Measurements from ENCODE around the gene DCANP1.

Gene DCANP1

GRCh38 chr5:135439231-135440205, 7.6 kb downstream of the DCANP1 start:
- no peak for DNase-seq

- no peak for DNase-seq
Measured at GRCh38 chr5:135438636-135439221, 8.4 kb downstream of the DCANP1 start.

GRCh38 chr5:135437796-135438560, 9.2 kb downstream of the DCANP1 start:
- no peak for DNase-seq

GRCh38 chr5:135437422-135437795, 9.7 kb downstream of the DCANP1 start:
- no peak for DNase-seq

- no peak for DNase-seq
Measured at GRCh38 chr5:135436951-135437418, 10.2 kb downstream of the DCANP1 start.

- no peak for DNase-seq
Measured at GRCh38 chr5:135435467-135436330, 11.4 kb downstream of the DCANP1 start.

- DNase-seq, result no peak
Measured at GRCh38 chr5:135434591-135435466, 12.3 kb downstream of the DCANP1 start.

- DNase-seq, result no peak
Measured at GRCh38 chr5:135433681-135434426, 13.3 kb downstream of the DCANP1 start.

- DNase-seq, result no peak
Measured at GRCh38 chr5:135432113-135432512, 15.0 kb downstream of the DCANP1 start.

- DNase-seq, result no peak
Measured at GRCh38 chr5:135430135-135430437, 17.1 kb downstream of the DCANP1 start.

GRCh38 chr5:135429301-135430134, 17.6 kb downstream of the DCANP1 start:
- DNase-seq, result no peak

- no peak for DNase-seq
Measured at GRCh38 chr5:135428586-135428985, 18.6 kb downstream of the DCANP1 start.

GRCh38 chr5:135426102-135427082, 20.8 kb downstream of the DCANP1 start:
- no peak for DNase-seq

- DNase-seq, result no peak
Measured at GRCh38 chr5:135425641-135426040, 21.5 kb downstream of the DCANP1 start.

- DNase-seq, result no peak
Measured at GRCh38 chr5:135423846-135424168, 23.3 kb downstream of the DCANP1 start.

GRCh38 chr5:135423146-135423845, 23.9 kb downstream of the DCANP1 start:
- DNase-seq, result no peak

GRCh38 chr5:135422419-135422818, 24.7 kb downstream of the DCANP1 start:
- no peak for DNase-seq

GRCh38 chr5:135417083-135417482, 30.1 kb downstream of the DCANP1 start:
- no peak for DNase-seq
